HL-60/S4 (cell line): Measurements from ENCODE around the gene OAS2.

ENCODE experiments used
- in situ Hi-C: fragments of 300-500 bp; cut with MboI; formaldehyde crosslinking; loops from 2 replicates; pipeline ENCODE4 v1.14.3; 2022; ENCODE audit warnings: low sequenced_read_pairs

Gene OAS2

DNA sequence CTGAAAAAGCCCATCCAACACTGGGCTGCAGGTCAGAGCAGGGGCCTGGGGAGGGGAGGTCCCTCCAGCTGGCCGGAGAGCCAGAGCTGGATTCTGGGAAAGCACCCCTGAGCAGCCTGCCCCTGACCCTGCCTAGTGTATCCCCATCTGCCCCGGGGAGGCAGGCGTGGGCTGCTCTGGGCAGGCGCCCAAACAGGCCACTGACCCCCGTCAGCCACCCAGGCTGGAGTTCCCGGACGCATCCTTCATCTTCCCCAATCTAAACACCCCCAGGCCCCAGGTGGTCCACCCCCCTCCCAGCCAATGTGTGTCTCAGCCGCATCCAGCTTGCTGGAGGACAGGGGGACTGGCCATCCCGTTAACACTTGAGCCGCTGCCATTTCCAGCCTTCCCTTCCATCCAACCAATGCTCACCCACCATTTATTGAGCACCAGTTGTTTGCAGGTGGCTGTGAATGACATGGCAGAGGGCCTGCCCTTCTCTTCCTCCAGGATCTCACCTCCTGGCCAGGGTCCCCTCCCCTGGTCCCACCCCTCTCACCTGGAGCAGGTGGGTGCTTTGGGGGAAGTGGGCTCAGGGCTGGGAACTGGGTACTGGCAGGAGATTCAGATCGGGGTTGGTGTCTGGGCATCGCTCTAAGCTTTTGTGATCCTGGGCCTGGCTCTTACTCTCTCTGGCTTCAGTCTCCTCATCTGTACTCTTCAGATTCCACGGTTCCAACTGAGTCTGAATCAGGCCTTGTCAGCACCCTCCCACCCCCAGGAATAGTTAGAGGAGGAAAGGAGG, 77.5 kb downstream of the OAS2 start:
- in situ Hi-C loops, result no loop called here

DNA sequence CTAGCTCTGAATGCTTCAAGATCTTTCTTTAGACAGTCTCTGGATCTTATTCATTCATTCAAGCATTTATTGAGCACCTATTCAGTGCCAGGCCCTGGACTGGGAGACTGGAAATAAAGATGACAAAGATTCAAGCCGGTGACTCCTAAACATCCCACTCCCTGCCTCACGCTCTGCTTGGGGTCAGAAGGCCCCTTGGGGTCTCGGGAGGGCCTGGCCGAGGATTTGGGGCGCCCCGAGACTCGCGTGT, 78.0 kb downstream of the OAS2 start:
- in situ Hi-C loops, result no loop called here

DNA sequence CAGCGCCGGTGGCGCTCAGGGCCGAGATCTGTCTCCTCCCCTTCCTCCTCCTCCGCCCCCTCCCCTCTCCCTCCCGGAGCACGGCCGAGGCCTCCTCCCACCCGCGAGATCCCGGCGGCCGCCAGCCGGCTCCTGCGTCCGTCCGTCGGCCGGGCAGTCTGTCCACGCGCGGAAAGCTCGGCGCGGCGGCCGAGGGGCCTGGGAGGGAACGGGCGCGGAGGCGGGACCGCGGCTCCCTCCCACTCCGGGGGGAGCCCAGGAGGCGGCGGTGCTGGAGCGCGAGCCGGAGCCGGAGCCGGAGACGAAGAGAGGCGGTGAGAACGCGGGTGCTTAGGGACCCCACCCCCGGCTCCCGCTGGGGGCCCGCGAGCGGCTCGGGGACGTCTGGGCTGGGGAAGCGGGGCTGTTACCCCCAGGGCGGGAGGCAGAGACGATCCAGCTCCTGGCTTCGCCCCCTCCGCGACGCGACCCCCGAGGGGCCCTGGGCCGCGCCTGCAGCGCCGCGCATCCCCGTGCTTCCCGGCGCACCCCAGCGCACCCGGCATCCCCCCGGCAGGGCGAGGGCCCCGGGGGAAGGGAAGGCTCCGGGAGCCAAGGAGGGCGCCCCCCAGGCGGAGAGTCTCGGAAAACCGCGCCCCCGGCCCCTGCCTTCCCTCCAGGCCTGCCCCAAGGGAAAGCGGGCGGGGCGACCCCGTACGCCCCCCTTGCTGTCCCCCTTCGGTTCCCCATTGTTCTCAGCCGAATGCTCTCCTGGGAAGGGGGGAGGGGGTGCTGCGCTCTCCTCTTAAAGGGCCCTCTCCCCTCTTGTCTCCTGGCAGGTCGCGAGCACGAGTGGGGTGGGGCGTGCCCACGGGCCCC, 78.5 kb downstream of the OAS2 start, which contains the start of gene DTX1:
DTX1 (plus strand) TSS at position 100 of the 858 bp plus-strand sequence. CDS start 1,463 bp downstream, outside the sequence.
- in situ Hi-C loops, result no loop called here

DNA sequence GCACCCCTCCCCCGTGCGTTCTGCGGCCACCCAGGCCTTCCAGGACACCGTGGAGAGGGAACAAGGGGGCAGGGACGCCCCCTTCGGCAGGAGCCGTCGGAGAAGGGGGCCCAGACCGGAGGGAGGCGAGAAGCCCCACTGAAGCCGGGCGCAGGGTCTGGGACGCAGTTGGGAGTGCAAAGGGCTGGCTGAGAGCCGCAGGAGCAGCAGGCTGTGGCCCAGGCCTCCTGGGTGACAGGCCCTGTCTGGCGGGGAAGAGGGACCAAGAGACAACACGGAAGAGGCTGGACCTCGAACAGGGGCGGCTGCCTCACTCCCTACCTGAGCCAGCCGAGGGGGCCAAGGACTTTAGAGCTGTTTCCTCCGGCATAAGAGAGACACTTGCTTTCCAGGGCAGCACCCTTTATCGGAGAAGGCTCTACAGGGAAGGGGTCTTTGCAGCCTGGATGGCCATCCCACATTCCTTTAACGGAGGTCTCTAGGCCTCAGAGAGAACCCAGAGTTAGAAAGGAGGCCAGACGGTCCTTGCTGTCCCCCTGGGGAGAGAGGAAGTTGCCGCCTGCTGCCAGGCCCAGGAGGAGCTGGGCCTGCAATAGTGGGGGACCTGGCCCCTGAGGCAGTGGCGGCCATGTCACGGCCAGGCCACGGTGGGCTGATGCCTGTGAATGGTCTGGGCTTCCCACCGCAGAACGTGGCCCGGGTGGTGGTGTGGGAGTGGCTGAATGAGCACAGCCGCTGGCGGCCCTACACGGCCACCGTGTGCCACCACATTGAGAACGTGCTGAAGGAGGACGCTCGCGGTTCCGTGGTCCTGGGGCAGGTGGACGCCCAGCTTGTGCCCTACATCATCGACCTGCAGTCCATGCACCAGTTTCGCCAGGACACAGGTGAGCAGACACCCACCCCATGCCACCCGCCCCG, 79.5 kb downstream of the OAS2 start:
- in situ Hi-C loops, result no loop called here

DNA sequence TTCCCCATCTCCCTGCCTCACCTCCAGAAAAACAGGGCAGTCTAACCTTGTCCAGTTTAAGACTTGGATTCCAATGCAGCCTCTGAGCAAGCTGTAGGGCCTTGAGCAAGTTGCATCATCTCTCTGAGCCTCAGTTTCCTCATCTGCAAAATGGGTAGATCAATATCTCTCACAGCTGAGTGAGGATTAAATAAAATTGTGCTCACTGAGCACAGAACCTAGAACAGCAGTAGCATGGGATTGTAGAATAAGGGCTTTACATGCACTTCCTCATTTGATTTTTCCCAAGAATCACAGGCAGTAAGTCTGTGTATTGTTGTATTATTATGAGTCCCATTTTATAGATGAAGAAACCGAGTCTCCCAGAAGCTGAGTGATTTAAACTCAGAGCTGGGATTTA, 80.2 kb downstream of the OAS2 start:
- in situ Hi-C loops, result no loop called here

DNA sequence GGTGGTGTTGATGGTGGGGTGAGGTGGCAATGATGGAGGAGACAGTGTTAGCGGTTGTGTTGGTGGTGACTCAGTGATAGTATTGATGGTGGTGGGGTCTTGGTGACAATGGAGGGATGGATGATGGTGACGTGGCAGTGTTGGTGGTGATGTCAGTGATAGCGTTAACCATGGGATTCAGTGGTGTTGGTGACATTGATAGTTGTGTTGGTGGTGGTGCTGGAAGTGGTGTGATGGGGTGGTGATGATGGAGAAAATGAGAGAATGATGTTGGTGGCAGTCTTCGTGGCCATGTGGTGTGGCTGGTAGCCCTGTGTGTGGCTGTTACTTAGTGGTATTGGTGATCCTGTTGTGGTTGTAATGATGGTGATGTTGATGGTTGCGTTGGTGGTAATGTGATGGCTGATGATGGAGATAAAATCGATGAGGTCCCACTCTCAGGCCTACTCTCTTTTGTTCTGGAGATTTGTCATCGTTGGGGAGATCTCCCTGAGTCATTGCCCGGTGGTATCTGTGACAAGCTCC, 80.8 kb downstream of the OAS2 start:
- in situ Hi-C loops, result no loop called here

DNA sequence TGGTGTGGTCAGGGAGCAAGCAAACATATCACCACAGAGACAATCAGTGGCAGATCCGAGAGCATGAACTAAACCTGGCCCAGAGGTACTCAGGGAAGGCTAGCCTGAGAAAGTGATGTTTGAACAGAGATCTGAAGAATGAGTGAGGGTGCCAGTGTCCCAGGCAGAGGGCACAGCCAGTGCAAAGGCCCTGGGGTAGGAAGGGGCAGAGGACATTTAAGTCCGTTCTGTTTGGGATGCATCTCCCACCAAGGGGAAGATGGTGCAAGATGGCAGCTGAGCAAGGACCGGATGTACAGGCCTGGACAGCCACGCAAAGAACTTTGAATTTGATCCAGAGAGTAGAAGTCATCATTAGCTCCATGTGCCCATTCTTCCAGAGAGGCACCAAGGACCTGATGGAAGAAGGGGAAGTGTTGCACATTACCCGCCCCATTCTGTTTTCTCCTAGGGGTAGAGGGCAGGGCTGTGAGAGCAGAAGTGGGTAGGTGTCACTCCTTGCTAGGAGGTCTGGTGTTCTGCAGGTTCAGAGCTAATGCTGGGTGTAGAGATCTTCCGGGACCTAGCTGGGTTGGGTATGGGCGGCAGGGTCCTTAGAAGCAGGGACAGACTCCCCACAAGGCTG, 82.1 kb downstream of the OAS2 start:
- in situ Hi-C loops, result no loop called here

DNA sequence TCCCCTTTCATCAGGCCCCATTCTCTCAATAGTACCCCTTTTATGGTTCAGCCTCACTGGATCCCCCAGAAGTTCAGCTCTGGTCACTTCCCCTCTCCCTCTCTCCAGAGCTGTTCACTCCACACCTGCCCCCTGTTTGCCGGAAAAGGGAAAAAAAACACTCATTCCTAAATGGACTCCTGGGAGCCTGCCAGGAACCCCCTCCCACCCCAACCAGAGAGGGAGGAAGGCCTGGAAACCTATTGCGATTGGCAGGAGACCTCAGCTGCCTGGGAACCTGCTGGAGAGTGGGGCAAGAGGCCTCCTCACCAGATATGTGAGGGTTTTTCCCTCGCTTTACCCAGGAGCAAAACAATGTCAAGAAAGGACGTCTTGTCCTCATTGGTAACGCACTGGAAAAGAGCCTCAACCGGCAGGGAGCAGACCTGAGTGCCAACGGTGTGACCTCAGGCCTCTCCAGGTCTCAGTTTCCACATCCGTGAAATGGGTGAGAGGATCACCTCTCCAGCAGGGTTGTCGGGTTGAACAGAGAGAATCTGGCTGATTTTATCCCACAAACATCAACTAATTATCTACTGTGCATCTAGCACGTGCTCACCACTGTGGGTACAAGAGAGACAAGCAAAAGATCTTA, 82.9 kb downstream of the OAS2 start:
- in situ Hi-C loops, result no loop called here
